ACHN (cell line): ENCODE measurements around the gene RFC5.
"Not testable (repeated sequence)": the region's sequence is repeated elsewhere in the genome, so short reads cannot be mapped to it uniquely, and the experiment has no call there.

Experiments used
- DNase-seq: peaks from one replicate; pipeline ENCODE4 v3.0.0-alpha.2; 2015
- in situ Hi-C: cut with HindIII; loops from 2 replicates; pipeline ENCODE4 v1.10.0; 2017; ENCODE audit warnings: low sequenced_read_pairs, low pct_ligation_motif_present, low pct_unique_long_range_greater_than_20kb

The RFC5 gene

GRCh38 chr12:118061873-118062843, 45.7 kb downstream of the RFC5 start:
- in situ Hi-C loops = no loop called here
- DNase-seq = peak; percentile 81

GRCh38 chr12:118063576-118064391, 47.3 kb downstream of the RFC5 start:
- in situ Hi-C loops = no loop called here
- DNase-seq = no peak

- peak; percentile 42 for DNase-seq
- in situ Hi-C loops = no loop called here
Measured at GRCh38 chr12:118064608-118065007, 48.1 kb downstream of the RFC5 start.

- in situ Hi-C loops = no loop called here
- DNase-seq = no peak
Measured at GRCh38 chr12:118065380-118065779, 48.9 kb downstream of the RFC5 start.

- in situ Hi-C loops = no loop called here
- no peak for DNase-seq
Measured at GRCh38 chr12:118068445-118068844, 51.9 kb downstream of the RFC5 start.

- DNase-seq = no peak
- in situ Hi-C loops = no loop called here
Measured at GRCh38 chr12:118070650-118071049, 54.1 kb downstream of the RFC5 start.

- no peak for DNase-seq
- in situ Hi-C loops = no loop called here
Measured at GRCh38 chr12:118073768-118074167, 57.3 kb downstream of the RFC5 start.

GRCh38 chr12:118081521-118081920, 65.0 kb downstream of the RFC5 start:
- DNase-seq, in situ Hi-C loops: not testable (repeated sequence)
